ES-I3 (cell line): ENCODE results near the gene FAM174B.

Experiments
- H3K36me3 ChIP-seq: 2 replicates; pipeline ENCODE4 v1.6.1; 2013; ENCODE audit warnings: mild to moderate bottlenecking, low read length, control low read depth, moderate library complexity; ENCODE audit not compliant: insufficient read depth
- H3K4me1 ChIP-seq: 2 replicates; pipeline ENCODE4 v1.6.1; 2013; ENCODE audit warnings: mild to moderate bottlenecking, control low read depth, low read length; ENCODE audit not compliant: insufficient read depth
- H3K9ac ChIP-seq: 2 replicates; pipeline ENCODE4 v1.6.1; 2013; ENCODE audit warnings: low read depth, mild to moderate bottlenecking, low read length, moderate library complexity
- H3K9me3 ChIP-seq: 2 replicates; pipeline ENCODE4 v1.6.1; 2013; ENCODE audit warnings: mild to moderate bottlenecking, low read length, moderate library complexity; ENCODE audit not compliant: control insufficient read depth, insufficient read depth

The FAM174B gene

DNA sequence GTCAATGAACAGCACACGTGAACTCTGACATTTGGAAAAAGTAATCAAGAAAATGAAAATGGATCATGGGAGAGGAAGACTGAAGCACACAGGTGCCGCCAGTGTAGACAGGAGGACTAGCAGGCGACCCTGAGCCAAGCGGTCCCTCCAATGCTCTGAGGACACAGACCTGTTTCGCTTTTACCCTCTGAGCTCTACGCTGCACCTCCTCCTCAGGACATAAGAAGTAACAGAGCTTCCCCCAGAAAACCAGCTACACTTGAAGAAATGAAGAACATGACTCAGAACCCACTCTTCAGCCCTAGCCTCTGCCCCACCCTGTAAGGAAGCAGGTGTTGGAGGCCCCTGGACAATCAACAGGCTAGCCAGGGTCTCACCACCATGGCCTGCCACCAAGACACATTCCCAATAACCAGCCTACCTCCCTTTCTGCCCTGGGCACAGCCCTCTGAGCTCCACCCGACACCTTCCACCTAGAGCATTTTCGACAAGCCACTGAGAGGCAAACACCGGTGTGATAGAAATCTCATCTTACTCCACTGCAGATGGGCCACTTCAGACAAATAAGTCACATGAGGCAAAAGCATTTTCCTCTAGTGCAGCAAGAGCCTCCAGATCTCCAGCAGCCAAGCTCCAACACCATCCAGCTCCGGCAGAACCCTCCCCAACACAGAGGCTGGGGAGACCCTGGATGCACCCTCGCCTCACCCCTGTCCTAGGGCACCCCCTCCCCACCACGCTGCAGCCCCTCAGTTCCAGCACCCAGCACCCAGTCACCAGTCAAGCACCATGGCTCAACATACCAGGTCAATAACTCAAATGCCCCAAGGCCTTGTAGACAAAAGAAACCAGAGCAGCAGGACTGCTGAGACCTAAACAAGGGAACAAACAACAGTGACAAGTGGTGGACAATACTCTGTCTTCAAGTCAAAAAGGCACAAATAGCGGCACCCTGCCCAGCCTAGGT is 11.4 kb downstream of the FAM174B start:
- no peak overlapping the region for H3K9ac ChIP-seq
- no peaks in the 10 kb centered on the region for H3K36me3 ChIP-seq
- H3K4me1 ChIP-seq: peaks cover 45% of the 10 kb centered on the region

DNA sequence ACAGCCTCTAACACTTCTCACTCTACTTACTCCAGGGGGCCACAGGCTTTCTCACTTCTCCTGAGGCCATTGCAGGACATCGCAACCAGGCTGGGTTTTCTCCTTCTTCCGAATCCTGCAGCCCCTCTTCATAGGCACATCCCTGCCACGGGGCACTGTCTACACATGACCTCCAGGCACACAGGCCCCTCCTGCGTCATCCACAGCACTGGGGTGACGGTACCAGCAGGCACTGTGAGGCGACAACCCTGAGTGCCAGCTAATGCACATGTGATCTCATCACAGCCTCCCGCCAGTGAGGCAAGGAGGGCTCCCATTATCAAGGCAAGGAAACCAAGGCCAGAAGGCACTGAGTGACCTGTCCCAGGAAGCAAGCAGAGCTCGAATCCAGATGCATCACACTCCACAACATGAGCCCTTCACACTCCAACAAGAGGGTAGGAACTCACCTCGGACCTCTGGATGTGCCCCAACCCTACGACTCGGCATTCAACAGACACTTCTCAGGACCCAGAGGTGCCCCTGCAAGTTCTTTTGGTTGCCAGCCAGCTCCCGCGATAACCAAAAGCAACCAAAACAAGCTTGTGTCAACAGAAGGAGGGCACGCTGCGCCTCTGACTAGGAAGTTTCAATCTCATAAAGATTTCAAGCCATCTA is 16.7 kb downstream of the FAM174B start:
- no peak overlapping the region for H3K9ac ChIP-seq

More for the DNA sequence above, 11.4 kb downstream of the FAM174B start:
- H3K9me3 ChIP-seq: no peaks in the 10 kb centered on the region

DNA sequence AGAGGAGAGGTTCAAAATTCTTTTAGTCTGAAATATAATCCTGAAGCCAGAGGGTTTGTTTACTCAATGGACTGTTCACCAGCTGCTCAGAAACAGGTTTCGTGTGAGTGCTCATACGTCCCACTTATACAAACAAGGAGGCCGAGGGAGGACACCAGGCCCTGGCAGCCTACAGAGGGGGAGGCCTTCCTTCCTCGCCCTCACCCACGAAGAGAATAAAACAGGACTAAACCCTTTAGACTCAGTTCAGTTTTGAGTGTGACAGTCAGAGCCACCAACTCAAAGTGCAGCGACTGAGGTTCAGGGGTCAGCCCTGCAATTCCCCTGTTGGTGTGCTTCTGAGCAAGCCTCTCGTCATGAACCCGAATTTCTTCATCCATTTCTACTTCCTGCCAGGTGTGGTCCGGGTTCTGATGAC is 17.3 kb downstream of the FAM174B start:
- peaks cover 48% of the 10 kb centered on the region for H3K4me1 ChIP-seq
- no peaks in the 10 kb centered on the region for H3K9me3 ChIP-seq
- no peaks in the 10 kb centered on the region for H3K36me3 ChIP-seq
- no peak overlapping the region for H3K9ac ChIP-seq

More for the DNA sequence above, 16.7 kb downstream of the FAM174B start:
- peaks cover 49% of the 10 kb centered on the region for H3K4me1 ChIP-seq
- no peaks in the 10 kb centered on the region for H3K9me3 ChIP-seq
- no peaks in the 10 kb centered on the region for H3K36me3 ChIP-seq

DNA sequence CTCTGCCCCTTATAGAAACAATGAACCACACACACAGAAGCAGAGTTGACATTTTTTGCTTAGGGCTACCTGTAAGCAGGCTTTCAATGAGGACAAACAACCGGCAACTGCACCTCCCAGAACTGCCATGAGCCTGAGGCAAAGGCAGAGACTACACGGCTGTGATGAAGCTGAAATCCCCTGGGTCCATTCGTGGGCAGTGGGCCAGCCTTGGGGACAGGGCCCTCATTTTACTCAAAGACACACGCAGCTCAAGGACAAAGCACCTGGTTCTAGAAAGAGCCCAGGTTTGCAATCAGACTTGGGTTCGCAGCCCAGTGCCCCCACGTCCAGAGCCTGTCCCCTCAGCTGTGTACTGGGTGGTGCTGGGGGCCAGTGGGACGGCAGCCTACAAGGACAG is 17.9 kb downstream of the FAM174B start:
- no peaks in the 10 kb centered on the region for H3K36me3 ChIP-seq

DNA sequence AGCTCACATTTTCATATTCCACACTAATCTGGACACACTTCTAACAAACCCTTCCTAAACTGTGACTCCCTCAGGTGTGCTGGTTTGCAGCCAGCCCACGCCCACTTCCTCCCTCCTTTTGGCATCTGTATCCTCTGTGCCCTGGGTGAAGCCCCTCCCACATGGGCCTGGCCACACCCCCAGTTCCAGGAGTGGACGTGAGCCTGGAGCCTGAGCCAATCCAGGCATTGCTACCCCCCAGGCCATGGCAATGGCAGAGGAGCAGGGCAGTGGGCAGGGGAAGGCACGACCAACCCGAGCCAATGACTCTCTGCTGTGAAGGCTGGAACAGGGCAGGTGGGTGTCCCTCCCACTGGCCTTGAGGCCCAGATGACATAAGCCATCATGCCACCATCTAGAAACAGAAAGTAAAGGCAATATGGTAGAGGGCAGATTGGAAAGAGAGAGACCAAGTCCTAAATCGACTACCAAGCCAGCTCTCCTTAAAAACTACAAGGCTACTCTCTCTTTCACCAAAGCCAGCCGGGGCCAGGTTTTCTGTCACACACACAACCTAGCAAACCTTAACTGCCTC is 18.6 kb downstream of the FAM174B start:
- no peaks in the 10 kb centered on the region for H3K36me3 ChIP-seq
- H3K9ac ChIP-seq: no peak overlapping the region
- peaks cover 48% of the 10 kb centered on the region for H3K4me1 ChIP-seq
- no peaks in the 10 kb centered on the region for H3K9me3 ChIP-seq

More for the DNA sequence above, 17.9 kb downstream of the FAM174B start:
- no peak overlapping the region for H3K9ac ChIP-seq
- H3K9me3 ChIP-seq: no peaks in the 10 kb centered on the region
- peaks cover 48% of the 10 kb centered on the region for H3K4me1 ChIP-seq

DNA sequence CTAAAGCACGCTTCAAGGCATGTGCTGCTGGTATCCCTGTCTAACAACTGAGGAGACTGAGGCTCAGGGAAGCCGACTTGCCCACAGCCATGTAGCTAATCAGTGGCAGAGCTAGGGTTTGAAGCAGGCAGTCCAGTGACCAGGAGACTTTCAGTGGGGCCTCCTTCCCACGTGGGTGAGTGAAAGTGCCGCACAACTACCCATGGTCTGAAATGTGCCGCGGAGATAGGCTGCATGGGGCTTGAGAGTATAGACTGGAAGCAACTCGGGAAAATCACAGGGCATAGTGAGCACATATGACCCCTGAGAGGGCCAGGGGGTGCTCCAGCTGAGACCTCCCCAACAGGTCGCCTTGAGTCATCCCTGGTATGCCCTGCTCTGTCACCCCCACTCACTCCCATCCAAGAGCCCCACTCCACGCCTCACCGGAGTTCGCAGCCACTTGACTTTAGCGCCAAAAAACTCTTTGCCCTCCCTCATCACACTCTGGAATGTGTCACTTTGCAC is 19.1 kb downstream of the FAM174B start:
- H3K36me3 ChIP-seq: no peaks in the 10 kb centered on the region
- no peaks in the 10 kb centered on the region for H3K9me3 ChIP-seq
- no peak overlapping the region for H3K9ac ChIP-seq
- H3K4me1 ChIP-seq: peaks cover 48% of the 10 kb centered on the region

DNA sequence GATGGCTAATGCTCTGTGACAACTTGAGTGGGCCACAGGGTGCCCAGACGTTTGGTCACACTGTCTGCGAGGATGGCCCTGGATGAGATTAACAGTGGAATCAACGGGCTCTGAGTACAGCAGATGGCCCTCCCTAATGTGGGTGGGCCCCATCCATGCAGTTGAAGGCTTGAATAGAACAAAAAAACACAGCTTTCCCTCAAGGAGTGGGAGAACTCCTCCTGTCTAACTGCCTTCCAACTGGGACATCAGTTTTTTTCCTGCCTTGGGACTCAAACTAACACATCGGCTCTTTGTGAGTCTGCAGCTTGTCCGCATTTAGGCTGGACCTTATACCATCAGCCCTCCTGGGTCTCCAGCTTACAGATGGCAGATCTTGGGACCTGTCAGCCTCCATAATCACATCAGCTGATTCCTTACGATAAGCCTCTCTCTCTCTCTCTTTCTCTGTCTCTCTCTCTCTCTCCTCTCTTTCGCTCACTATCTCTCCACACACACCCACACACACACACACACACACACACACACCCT is 20.8 kb downstream of the FAM174B start:
- Histone ChIP-seq H3K9me3 (no peaks in the 10 kb centered on the region), H3K36me3 (peaks cover 1% of the 10 kb centered on the region), H3K9ac (no peak overlapping the region), H3K4me1 (peaks cover 48% of the 10 kb centered on the region)

DNA sequence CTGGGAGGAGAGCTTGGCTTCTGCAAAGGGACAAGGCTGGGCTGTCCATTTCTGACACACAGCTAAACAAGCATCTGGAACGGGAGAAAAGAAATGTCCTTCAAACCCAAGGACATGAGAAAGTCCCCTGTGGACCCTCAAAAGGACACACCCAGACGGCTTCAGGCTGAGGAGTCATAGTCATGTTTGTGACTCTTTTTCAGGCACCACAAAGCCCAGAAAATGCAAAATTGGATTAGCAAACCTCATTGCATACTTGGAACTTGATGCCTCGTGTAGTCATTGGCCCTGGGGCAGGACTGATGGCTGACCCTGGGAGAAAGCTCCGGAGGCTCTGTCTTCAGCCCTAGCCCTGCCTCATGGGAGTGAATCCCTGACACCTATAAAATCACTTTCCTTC is 21.5 kb downstream of the FAM174B start:
- Histone ChIP-seq H3K9me3 (no peaks in the 10 kb centered on the region), H3K36me3 (peaks cover 4% of the 10 kb centered on the region), H3K4me1 (peaks cover 48% of the 10 kb centered on the region), H3K9ac (no peak overlapping the region)

DNA sequence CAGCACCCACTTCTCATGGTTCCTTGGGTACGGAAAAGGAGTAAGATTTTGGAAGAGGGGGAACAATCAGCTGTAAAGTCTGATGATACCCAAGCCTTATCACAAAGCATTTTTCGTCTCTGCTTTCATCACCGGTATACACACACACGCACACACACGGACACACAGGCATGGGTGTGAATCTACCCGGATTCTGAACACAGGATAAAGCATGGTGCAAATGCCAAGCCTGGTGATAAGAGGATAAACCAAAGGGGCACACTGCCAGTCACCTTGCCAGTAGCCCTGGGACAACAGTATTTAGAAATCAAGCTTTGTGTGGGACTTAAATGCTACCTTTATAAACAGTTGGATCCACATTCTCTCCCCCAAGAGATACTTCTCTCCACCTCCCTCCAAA is 22.2 kb downstream of the FAM174B start:
- no peaks in the 10 kb centered on the region for H3K9me3 ChIP-seq
- H3K36me3 ChIP-seq: peaks cover 4% of the 10 kb centered on the region
- peaks cover 42% of the 10 kb centered on the region for H3K4me1 ChIP-seq
- H3K9ac ChIP-seq: no peak overlapping the region

DNA sequence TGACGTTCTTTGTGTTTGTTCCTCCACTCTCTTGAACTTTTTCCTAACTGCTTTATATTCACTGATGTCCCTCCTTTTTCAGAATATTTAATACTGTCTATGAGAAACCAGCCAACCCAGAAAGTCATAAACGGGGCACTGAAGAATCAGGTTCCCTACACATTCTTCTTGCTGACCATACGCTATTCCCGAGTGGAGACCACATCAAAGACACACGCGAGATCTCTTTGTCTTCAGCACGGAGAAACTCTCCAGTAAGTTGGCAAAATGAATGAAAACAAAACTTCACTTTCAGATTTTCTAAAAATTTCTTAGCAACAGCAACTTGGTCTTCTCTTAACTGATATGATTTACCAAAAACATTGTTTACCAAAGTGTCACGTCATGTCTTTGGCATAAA is 22.6 kb downstream of the FAM174B start:
- Histone ChIP-seq H3K36me3 (peaks cover 4% of the 10 kb centered on the region), H3K4me1 (peaks cover 38% of the 10 kb centered on the region), H3K9me3 (no peaks in the 10 kb centered on the region), H3K9ac (no peak overlapping the region)

DNA sequence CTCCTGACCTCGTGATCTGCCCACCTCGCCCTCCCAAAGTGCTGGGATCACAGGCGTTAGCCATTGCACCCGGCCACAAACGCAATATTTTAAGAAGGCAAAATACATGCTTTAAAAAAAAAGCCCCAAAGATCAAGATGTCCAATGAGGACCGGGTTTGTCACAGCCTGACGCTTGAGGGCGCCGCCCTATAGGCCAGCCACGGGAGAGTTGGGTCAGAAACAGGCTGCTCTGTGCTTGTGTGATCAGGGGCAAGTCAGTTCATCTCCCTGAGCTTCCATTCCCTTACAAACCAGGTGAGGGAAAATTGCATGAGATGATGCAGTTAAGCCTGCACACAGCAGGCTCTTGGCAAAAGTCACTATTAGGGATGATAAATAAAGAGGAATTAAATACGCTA is 23.9 kb downstream of the FAM174B start:
- Histone ChIP-seq H3K4me1 (peaks cover 27% of the 10 kb centered on the region), H3K9ac (no peak overlapping the region), H3K36me3 (peaks cover 12% of the 10 kb centered on the region), H3K9me3 (no peaks in the 10 kb centered on the region)

DNA sequence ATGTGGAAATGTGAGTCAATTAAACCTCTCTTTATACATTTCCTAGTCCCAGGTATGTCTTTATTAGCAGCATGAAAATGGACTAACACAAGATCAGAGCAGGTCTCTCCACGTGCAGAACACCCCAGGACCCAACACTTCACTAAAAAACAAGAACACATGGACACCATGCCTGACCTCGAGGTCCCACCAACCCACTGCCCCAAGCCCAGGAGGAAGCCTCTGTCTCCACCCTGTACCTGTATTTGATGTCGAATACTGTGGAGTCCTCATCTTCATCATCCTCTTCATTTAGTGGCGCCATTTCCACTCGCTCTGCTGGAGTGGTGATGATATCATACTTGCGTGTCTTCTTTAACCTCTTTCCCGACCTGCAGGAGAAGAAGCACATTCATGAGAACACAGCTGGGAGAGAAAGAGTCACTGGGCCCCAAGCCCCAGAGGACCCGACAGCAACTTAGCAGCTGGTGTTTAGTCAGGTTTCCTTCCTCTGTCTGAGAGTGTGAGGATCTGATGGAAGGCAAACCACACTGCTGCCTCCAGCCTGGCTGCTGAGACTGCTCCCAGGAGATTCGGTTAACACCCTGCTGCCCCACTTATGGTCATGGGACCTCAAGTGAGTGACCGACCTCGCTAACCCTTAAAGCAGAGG is 25.5 kb downstream of the FAM174B start:
- peaks cover 14% of the 10 kb centered on the region for H3K4me1 ChIP-seq
- H3K36me3 ChIP-seq: peaks cover 12% of the 10 kb centered on the region
- no peaks in the 10 kb centered on the region for H3K9me3 ChIP-seq
- no peak overlapping the region for H3K9ac ChIP-seq

DNA sequence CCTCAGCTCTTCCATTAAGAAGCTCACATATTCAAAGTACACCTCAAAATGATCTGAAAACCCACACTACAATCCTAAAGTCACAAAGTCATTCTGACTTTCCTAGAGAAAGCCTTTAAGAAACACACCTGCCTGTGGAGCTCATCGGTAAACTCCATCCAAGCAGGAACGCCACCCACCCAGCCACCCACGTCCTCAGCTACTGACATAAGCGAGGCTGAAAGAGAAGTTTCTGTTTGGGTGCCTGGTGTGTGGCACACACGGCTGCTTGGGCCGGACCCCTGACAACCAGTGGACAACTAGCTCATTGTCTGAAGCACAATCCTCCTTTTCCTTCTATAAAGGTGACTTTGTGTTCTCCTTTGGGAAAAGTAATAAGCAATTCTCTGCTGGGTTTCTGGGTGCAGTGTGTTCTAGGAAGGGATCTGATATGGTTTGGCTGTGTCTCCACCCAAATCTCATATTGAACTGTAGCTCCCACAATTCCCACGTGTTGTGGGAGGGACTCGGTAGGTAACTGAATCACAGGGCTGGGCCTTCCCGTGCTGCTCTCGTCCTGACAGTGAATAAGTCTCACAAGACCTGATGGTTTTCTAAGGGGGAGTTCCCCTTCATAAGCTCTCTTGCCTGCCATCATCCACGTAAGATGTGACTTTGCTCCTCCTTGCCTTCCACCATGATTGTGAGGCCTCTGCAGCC is 26.1 kb downstream of the FAM174B start:
- H3K36me3 ChIP-seq: peaks cover 12% of the 10 kb centered on the region
- H3K9ac ChIP-seq: no peak overlapping the region
- no peaks in the 10 kb centered on the region for H3K9me3 ChIP-seq
- H3K4me1 ChIP-seq: peaks cover 8% of the 10 kb centered on the region
